CD14-positive monocyte (primary cell): ENCODE measurements around the gene PHACTR3. TPM values are rescaled to one million over a fixed set of nuclear protein-coding genes. Genes with fewer than 3 reads are reported as not detected.

Source experiments
- DNase-seq, 3 donors: peaks; one replicate each; pipeline ENCODE4 v3.0.0-alpha.2; 2011 to 2022
- H2AFZ ChIP-seq: 2 replicates; pipeline ENCODE4 v1.6.0; 2012; ENCODE audit warnings: mild to moderate bottlenecking, low read depth, low read length, inconsistent platforms; ENCODE audit not compliant: insufficient read depth, poor library complexity, severe bottlenecking
- H3K27ac ChIP-seq, 2 donors: 1 replicate in 1 of 2; 2 replicates in 1 of 2; pipeline ENCODE4 v1.5.1; 2012 to 2013; ENCODE audit warnings: low read length in 2 of 2, control low read depth in 1 of 2, inconsistent platforms in 1 of 2, low read depth in 1 of 2, mild to moderate bottlenecking in 1 of 2
- H3K27me3 ChIP-seq, 2 donors: one replicate each; pipeline versions ENCODE4 v1.6.0 to v1.6.1; 2011 to 2013; ENCODE audit warnings: low read length in 2 of 2; ENCODE audit not compliant: control insufficient read depth in 2 of 2, insufficient read depth in 2 of 2
- H3K36me3 ChIP-seq, 2 donors: replicated peaks in 1 of 2; 1 replicate in 1 of 2; 2 replicates in 1 of 2; pipeline versions ENCODE4 v1.5.1 to v1.6.1; 2012 to 2013; ENCODE audit warnings: low read length in 2 of 2, control low read depth in 1 of 2, inconsistent platforms in 1 of 2, mild to moderate bottlenecking in 1 of 2; ENCODE audit not compliant: insufficient read depth in 2 of 2, control insufficient read depth in 1 of 2
- H3K4me1 ChIP-seq, 2 donors: 1 replicate in 1 of 2; 2 replicates in 1 of 2; pipeline versions ENCODE4 v1.5.1 to v1.6.1; 2012 to 2013; ENCODE audit warnings: low read length in 2 of 2, control low read depth in 1 of 2, inconsistent platforms in 1 of 2, mild to moderate bottlenecking in 1 of 2, moderate library complexity in 1 of 2; ENCODE audit not compliant: insufficient read depth in 2 of 2, control insufficient read depth in 1 of 2
- H3K4me2 ChIP-seq: replicated peaks from 2 replicates; pipeline ENCODE3; 2012; ENCODE audit warnings: low read length, moderate library complexity, mild to moderate bottlenecking; ENCODE audit not compliant: poor library complexity, severe bottlenecking; ENCODE audit errors: extremely low read depth
- H3K4me3 ChIP-seq, 3 experiments: fragments of 200-600 bp in 1 of 3; sonication (generic) in 1 of 3; replicated peaks in 1 of 3; 1 replicate in 2 of 3; 2 replicates in 1 of 3; pipeline ENCODE4 v1.5.1; 2011 to 2013; ENCODE audit warnings: low read length in 3 of 3, mild to moderate bottlenecking in 3 of 3, control low read depth in 2 of 3, low read depth in 2 of 3, inconsistent platforms in 1 of 3, moderate library complexity in 1 of 3
- H3K79me2 ChIP-seq: 2 replicates; pipeline ENCODE4 v1.6.0; 2012; ENCODE audit warnings: mild to moderate bottlenecking, control low read depth, inconsistent platforms, low read length, moderate library complexity; ENCODE audit not compliant: insufficient read depth
- H3K9ac ChIP-seq: 2 replicates; pipeline ENCODE4 v1.6.0; 2017; ENCODE audit warnings: low read length, mild to moderate bottlenecking; ENCODE audit not compliant: insufficient read depth, poor library complexity, severe bottlenecking
- H3K9me3 ChIP-seq, 2 donors: replicated peaks in 1 of 2; 1 replicate in 1 of 2; 2 replicates in 1 of 2; pipeline versions ENCODE4 v1.5.1 to v1.6.1; 2012 to 2013; ENCODE audit warnings: low read length in 2 of 2, control low read depth in 1 of 2; ENCODE audit not compliant: control insufficient read depth in 1 of 2, insufficient read depth in 1 of 2
- H4K20me1 ChIP-seq: 2 replicates; pipeline ENCODE4 v1.6.0; 2012; ENCODE audit warnings: mild to moderate bottlenecking, low read length, control low read depth, moderate library complexity; ENCODE audit not compliant: insufficient read depth
- H3K27ac Mint-ChIP-seq, 7 donors: one replicate each; pipeline ENCODE4 v1.8.0; 2020; ENCODE audit warnings: mild to moderate bottlenecking in 7 of 7, mixed read lengths in 7 of 7, moderate library complexity in 6 of 7, inconsistent platforms in 2 of 7
- H3K27me3 Mint-ChIP-seq, 3 donors: one replicate each; pipeline ENCODE4 v1.8.0; 2021 to 2022; ENCODE audit warnings: low read depth in 3 of 3, mild to moderate bottlenecking in 3 of 3, mixed read lengths in 3 of 3, moderate library complexity in 3 of 3, inconsistent platforms in 1 of 3
- H3K36me3 Mint-ChIP-seq, 2 donors: one replicate each; pipeline ENCODE4 v1.8.0; 2020; ENCODE audit warnings: mixed read lengths in 2 of 2, inconsistent platforms in 1 of 2, mild to moderate bottlenecking in 1 of 2
- H3K4me1 Mint-ChIP-seq: one replicate; pipeline ENCODE4 v1.8.0; 2020; ENCODE audit warnings: mild to moderate bottlenecking, mixed read lengths
- H3K4me3 Mint-ChIP-seq, 2 donors: one replicate each; pipeline ENCODE4 v1.8.0; 2020; ENCODE audit warnings: mild to moderate bottlenecking in 2 of 2, mixed read lengths in 2 of 2, moderate library complexity in 1 of 2
- H3K9me3 Mint-ChIP-seq, 7 donors: one replicate each; pipeline ENCODE4 v1.8.0; 2020 to 2022; ENCODE audit warnings: mixed read lengths in 7 of 7, mild to moderate bottlenecking in 6 of 7, moderate library complexity in 6 of 7, inconsistent platforms in 2 of 7
- CTCF ChIP-seq: fragments of 200-600 bp; IDR thresholded peaks from one replicate; pipeline ENCODE4 v1.8.0; 2022; ENCODE audit warnings: antibody characterized with exemption, mild to moderate bottlenecking
- WGBS: methylation state at CpG from one replicate; pipeline ENCODE4 v1.1.5; 2013; ENCODE audit warnings: missing lambda C conversion rate; ENCODE audit not compliant: insufficient coverage; 5-methylcytosine and 5-hydroxymethylcytosine counted together
- intact Hi-C, 2 donors: fragments of 100-400 bp; cut with micrococcal nuclease; formaldehyde crosslinking; loops; one replicate each; pipeline versions ENCODE4 v1.15.0 to v1.15.1; 2023
- polyA plus RNA-seq, 3 donors: library from polyadenylated mRNA; depleted of rRNA in 1 of 3; unstranded in 2 of 3; stranded (reverse) in 1 of 3; fragments of 300-500 nt in 2 of 3; fragments of >200 nt in 1 of 3; fragmentation: Illumina TruSeq in 2 of 3; gene quantifications; 1 replicate in 2 of 3; 2 replicates in 1 of 3; pipeline ENCODE4 v1.2.3, GENCODE V29; 2012 to 2021

Gene PHACTR3
- polyA plus RNA-seq, 3 donors, result 0.11 to 0.17 TPM; not detected in 1

- DNase-seq, result no peak
- H3K9me3 Mint-ChIP-seq, result peaks cover 0 to 3% (median 0%) of the 10 kb centered on the region in 7 donors
- 59% methylated on average over 4 of the region's 6 CpGs for WGBS
- H3K4me3 Mint-ChIP-seq, result no peak overlapping the region
- no peak overlapping the region for H2AFZ ChIP-seq
- no peaks in the 10 kb centered on the region for H3K79me2 ChIP-seq
- H3K9ac ChIP-seq, result no peak overlapping the region
- H4K20me1 ChIP-seq, result no peaks in the 10 kb centered on the region
- H3K36me3 ChIP-seq, result no peaks in the 10 kb centered on the region
- H3K27ac ChIP-seq, result no peak overlapping the region
- intact Hi-C loops, result no loop called here
- TF ChIP-seq CTCF, result no peak
- H3K27me3 Mint-ChIP-seq, result peaks cover 21 to 26% (median 24%) of the 10 kb centered on the region in 3 donors
- H3K4me2 ChIP-seq, result no peak overlapping the region
- no peak overlapping the region for H3K4me3 ChIP-seq
- no peak overlapping the region for H3K27ac Mint-ChIP-seq
- peaks cover 0 to 5% of the 10 kb centered on the region in 2 donors for H3K4me1 ChIP-seq
- no peaks in the 10 kb centered on the region for H3K9me3 ChIP-seq
- H3K36me3 Mint-ChIP-seq, result no peaks in the 10 kb centered on the region
- peaks cover 7 to 18% of the 10 kb centered on the region in 2 donors for H3K27me3 ChIP-seq
- peaks cover 11% of the 10 kb centered on the region for H3K4me1 Mint-ChIP-seq
These were observed 232.4 kb downstream of the PHACTR3 start for GRCh38 chr20:59836767-59837166.

DNA sequence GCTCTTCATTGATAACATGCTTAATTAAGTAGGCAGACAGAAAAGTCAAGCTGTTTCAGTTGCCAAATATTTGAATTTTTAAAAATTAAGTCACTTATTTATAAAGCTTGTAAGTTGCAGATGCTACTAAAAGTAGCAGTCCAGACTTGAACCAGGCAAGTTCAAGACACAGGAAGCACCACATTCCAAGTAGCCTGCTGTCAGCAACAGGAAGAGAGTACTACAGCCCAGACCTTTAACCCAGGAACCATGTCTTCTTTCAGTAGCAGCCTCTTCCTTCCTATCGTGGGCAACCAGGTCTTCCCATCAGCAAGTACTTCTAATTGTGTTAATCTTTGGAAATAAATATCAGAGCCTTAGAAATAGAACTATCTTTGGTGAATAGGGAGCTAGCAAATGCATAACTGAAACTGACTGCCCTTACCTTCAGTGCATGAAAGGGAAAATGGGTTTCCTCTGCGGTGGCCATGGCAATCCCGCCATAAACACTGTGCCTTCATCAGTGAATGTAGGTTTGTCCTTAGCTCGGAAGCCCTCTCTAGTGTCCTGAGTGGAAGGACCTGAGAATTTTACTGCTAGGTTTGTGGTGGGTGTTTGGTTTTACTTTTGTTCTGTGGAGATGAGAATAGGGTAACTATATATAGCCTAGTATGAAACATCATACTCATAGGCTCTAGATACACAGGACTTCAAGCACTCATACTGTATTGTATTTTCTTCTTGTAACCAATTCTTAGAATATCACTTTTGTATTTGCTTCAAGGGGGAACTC is 233.5 kb downstream of the PHACTR3 start:
- peaks cover 7 to 18% of the 10 kb centered on the region in 2 donors for H3K27me3 ChIP-seq
- peaks cover 0 to 5% of the 10 kb centered on the region in 2 donors for H3K4me1 ChIP-seq
- H3K9ac ChIP-seq, result no peak overlapping the region
- Mint-ChIP-seq H3K4me3 (no peak overlapping the region), H3K27ac (no peak overlapping the region), H3K4me1 (peaks cover 11% of the 10 kb centered on the region), H3K36me3 (peaks cover 0 to 2% of the 10 kb centered on the region in 2 donors), H3K27me3 (peaks cover 21 to 26% (median 21%) of the 10 kb centered on the region in 3 donors), H3K9me3 (peaks cover 0 to 3% (median 0%) of the 10 kb centered on the region in 7 donors)
- 96% methylated on average over 3 of the region's 4 CpGs for WGBS
- no peak overlapping the region for H2AFZ ChIP-seq
- no peaks in the 10 kb centered on the region for H3K9me3 ChIP-seq
- H3K4me3 ChIP-seq, result no peak overlapping the region
- H3K27ac ChIP-seq, result no peak overlapping the region
- TF ChIP-seq CTCF, result no peak
- H3K4me2 ChIP-seq, result no peak overlapping the region
- intact Hi-C loops, result no loop called here
- DNase-seq, result no peak
- no peaks in the 10 kb centered on the region for H3K79me2 ChIP-seq
- no peaks in the 10 kb centered on the region for H4K20me1 ChIP-seq
- no peaks in the 10 kb centered on the region for H3K36me3 ChIP-seq
